Pulmonary artery endothelial cell (primary cell): ENCODE results near the gene NAA40. TPM values are rescaled to one million over a fixed set of nuclear protein-coding genes. Genes with fewer than 3 reads are reported as not detected.

Source experiments
- total RNA-seq: library from RNA; depleted of rRNA; stranded (reverse); fragments of >200 nt; gene quantifications from 2 replicates; pipeline ENCODE4 v1.2.3, GENCODE V29; 2014

The NAA40 gene
- total RNA-seq, 1 donor from 2014 or later, result 12.1 TPM

Other genes starting within 250 kb of the NAA40 start
- 17.5 and 19.3 TPM in 2 replicates for gene ZFTA, start 170.2 kb upstream of the NAA40 start, total RNA-seq
- 17.1 and 29.0 TPM in 2 replicates for gene SPINDOC, start 125.5 kb upstream of the NAA40 start, total RNA-seq
- 9.2 and 12.5 TPM in 2 replicates for gene MARK2, start 99.9 kb upstream of the NAA40 start, total RNA-seq
- gene RCOR2, start 21.8 kb upstream of the NAA40 start, total RNA-seq, result 0.21 and 1.3 TPM in 2 replicates
- 263 and 308 TPM in 2 replicates for gene COX8A, start 35.6 kb downstream of the NAA40 start, total RNA-seq
- gene OTUB1, start 47.4 kb downstream of the NAA40 start, total RNA-seq, result 67.9 and 71.6 TPM in 2 replicates
- gene FLRT1, start 96.9 kb downstream of the NAA40 start, total RNA-seq, result not detected in 2 replicates
- gene MACROD1, start 227.1 kb downstream of the NAA40 start, total RNA-seq, result 14.6 and 37.7 TPM in 2 replicates
- gene STIP1, start 247.2 kb downstream of the NAA40 start, total RNA-seq, result 187 and 331 TPM in 2 replicates